D721Med (cell line): ENCODE data around the gene CLDN9.

Source experiments
- DNase-seq: peaks from one replicate; pipeline ENCODE4 v3.0.0; 2011; ENCODE audit warnings: low spot score; ENCODE audit not compliant: insufficient read length
- FAIRE-seq: peaks from 2 replicates; lab custom pipeline; 2011; peaks lifted over from hg19 to GRCh38; lab: Jason Lieb, UNC
- CTCF ChIP-seq: IDR thresholded peaks from 2 replicates; pipeline ENCODE4 v1.5.1; 2012; ENCODE audit warnings: mild to moderate bottlenecking, control low read depth; ENCODE audit not compliant: insufficient read depth; ENCODE audit errors: missing control alignments

The CLDN9 gene

GRCh38 chr16:3035972-3036725, 23.4 kb downstream of the CLDN9 start:
- TF ChIP-seq CTCF, result no peak
- FAIRE-seq (no peak), DNase-seq (no peak)

GRCh38 chr16:3036726-3037315, 24.1 kb downstream of the CLDN9 start, which contains the start of gene BICDL2:
Gene BICDL2, minus strand, starts transcription at chr16:3036944. Its CDS starts 1,448 bp downstream, at chr16:3035496.
- FAIRE-seq, result no peak
- no peak for TF ChIP-seq CTCF
- DNase-seq, result no peak

- FAIRE-seq (no peak), DNase-seq (no peak)
- TF ChIP-seq CTCF, result no peak
Measured at GRCh38 chr16:3038256-3038655, 25.5 kb downstream of the CLDN9 start.

- no peak for TF ChIP-seq CTCF
- FAIRE-seq, result no peak
- DNase-seq, result no peak
Measured at GRCh38 chr16:3038896-3039295, 26.2 kb downstream of the CLDN9 start.

- no peak for FAIRE-seq
- no peak for TF ChIP-seq CTCF
- no peak for DNase-seq
Measured at GRCh38 chr16:3042376-3042775, 29.7 kb downstream of the CLDN9 start.

GRCh38 chr16:3044708-3045107, 32.0 kb downstream of the CLDN9 start:
- no peak for DNase-seq
- TF ChIP-seq CTCF, result no peak
- no peak for FAIRE-seq
